ENCODE data around the gene FUBP3. TPM values are rescaled to one million over a fixed set of nuclear protein-coding genes. Genes with fewer than 3 reads are reported as not detected.

The FUBP3 gene
- total RNA-seq, 1 donor from 2014 or later = 87.2 TPM

GRCh38 chr9:130588416-130588815, 9.0 kb downstream of the FUBP3 start:
- Histone ChIP-seq H3F3A (ENCODE audit: low read depth) (no peaks in the 10 kb centered on the region), H3K4me2 (no peak overlapping the region), H3K27me3 (no peaks in the 10 kb centered on the region), H3K4me3 (no peak overlapping the region), H2AFZ (replicated peaks) (no peak overlapping the region), H3K79me2 (ENCODE audit: low read depth) (peaks cover 100% of the 10 kb centered on the region), H3K27ac (no peak overlapping the region), H4K20me1 (ENCODE audit: low read depth) (peaks cover 89% of the 10 kb centered on the region), H3K36me3 (no peaks in the 10 kb centered on the region), H3K4me1 (no peaks in the 10 kb centered on the region), H3K9ac (no peak overlapping the region), H3K9me3 (ENCODE audit: low read depth) (no peaks in the 10 kb centered on the region)
- H3K36me3 Mint-ChIP-seq = no peaks in the 10 kb centered on the region
- no peak overlapping the region for H3K27ac Mint-ChIP-seq
- H3K9me3 Mint-ChIP-seq = no peaks in the 10 kb centered on the region
- H3K4me3 Mint-ChIP-seq = no peak overlapping the region
- H3K27me3 Mint-ChIP-seq (ENCODE audit: insufficient read depth, low read depth) = no peaks in the 10 kb centered on the region
- H3K4me1 Mint-ChIP-seq = no peaks in the 10 kb centered on the region
- TF ChIP-seq EZH2 (IDR thresholded peaks at IDR 0.05) (no peak), CTCF (IDR thresholded peaks at IDR 0.05) (no peak), EZH2phosphoT487 (IDR thresholded peaks at IDR 0.05) (no peak)
- DNase-seq (ENCODE audit: low spot score) = no peak

GRCh38 chr9:130589754-130590153, 10.4 kb downstream of the FUBP3 start:
- Mint-ChIP-seq H3K4me3 (no peak overlapping the region), H3K4me1 (no peaks in the 10 kb centered on the region), H3K27ac (no peak overlapping the region), H3K9me3 (no peaks in the 10 kb centered on the region), H3K36me3 (no peaks in the 10 kb centered on the region), H3K27me3 (ENCODE audit: insufficient read depth, low read depth) (no peaks in the 10 kb centered on the region)
- Histone ChIP-seq H3K27me3 (no peaks in the 10 kb centered on the region), H3K27ac (no peak overlapping the region), H3K36me3 (no peaks in the 10 kb centered on the region), H2AFZ (replicated peaks) (no peak overlapping the region), H3K9me3 (ENCODE audit: low read depth) (no peaks in the 10 kb centered on the region), H3K79me2 (ENCODE audit: low read depth) (peaks cover 97% of the 10 kb centered on the region), H3K4me3 (no peak overlapping the region), H4K20me1 (ENCODE audit: low read depth) (peaks cover 86% of the 10 kb centered on the region), H3F3A (ENCODE audit: low read depth) (no peaks in the 10 kb centered on the region), H3K9ac (no peak overlapping the region), H3K4me1 (no peaks in the 10 kb centered on the region), H3K4me2 (no peak overlapping the region)
- TF ChIP-seq CTCF (IDR thresholded peaks at IDR 0.05) (no peak), EZH2 (IDR thresholded peaks at IDR 0.05) (no peak), EZH2phosphoT487 (IDR thresholded peaks at IDR 0.05) (no peak)
- no peak for DNase-seq (ENCODE audit: low spot score)

- no peak overlapping the region for H3K4me3 Mint-ChIP-seq
Observed at GRCh38 chr9:130590305-130590704, 10.9 kb downstream of the FUBP3 start.

More at GRCh38 chr9:130590305-130590704, 10.9 kb downstream of the FUBP3 start:
- H3K36me3 Mint-ChIP-seq = no peaks in the 10 kb centered on the region
- no peak for DNase-seq (ENCODE audit: low spot score)
- H3K4me1 Mint-ChIP-seq = no peaks in the 10 kb centered on the region
- Histone ChIP-seq H3K36me3 (no peaks in the 10 kb centered on the region), H2AFZ (replicated peaks) (no peak overlapping the region), H3K79me2 (ENCODE audit: low read depth) (peaks cover 94% of the 10 kb centered on the region), H3K4me3 (no peak overlapping the region), H3K27ac (no peak overlapping the region), H3K9me3 (ENCODE audit: low read depth) (no peaks in the 10 kb centered on the region), H3K4me2 (no peak overlapping the region), H3K9ac (no peak overlapping the region), H3K4me1 (no peaks in the 10 kb centered on the region), H3K27me3 (no peaks in the 10 kb centered on the region), H3F3A (ENCODE audit: low read depth) (no peaks in the 10 kb centered on the region), H4K20me1 (ENCODE audit: low read depth) (peaks cover 84% of the 10 kb centered on the region)
- TF ChIP-seq CTCF (IDR thresholded peaks at IDR 0.05) (no peak), EZH2 (IDR thresholded peaks at IDR 0.05) (no peak), EZH2phosphoT487 (IDR thresholded peaks at IDR 0.05) (no peak)
- H3K9me3 Mint-ChIP-seq = no peaks in the 10 kb centered on the region
- no peaks in the 10 kb centered on the region for H3K27me3 Mint-ChIP-seq (ENCODE audit: insufficient read depth, low read depth)
- no peak overlapping the region for H3K27ac Mint-ChIP-seq

All from neural progenitor cell (in vitro differentiated cells).